ENCODE measurements around the gene MTERF4. TPM values are rescaled to one million over a fixed set of nuclear protein-coding genes. Genes with fewer than 3 reads are reported as not detected.

Gene MTERF4
- total and polyA plus RNA-seq, 2 of the 8 experiments (the other 6 are each of a cell fraction or from before 2014, with no cell fraction given) = 25.9 to 28.5 TPM

GRCh38 chr2:241073166-241074064, 28.7 kb downstream of the MTERF4 start:
- FAIRE-seq = no peak
- Histone ChIP-seq H3K56ac (replicated peaks; ENCODE audit: insufficient read length, low read depth, low read length) (no peak overlapping the region), H3K27ac (ENCODE audit: low read depth, low read length) (no peak overlapping the region), H3K4me3 (ENCODE audit: extremely low read depth in 1 of 4, insufficient read depth in 2 of 4, low read depth in 3 of 4, low read length in 4 of 4) (no peak overlapping the region), H3K23me2 (ENCODE audit: low read depth, low read length) (no peaks in the 10 kb centered on the region), H2BK20ac (ENCODE audit: low read length) (no peak overlapping the region), H3K23ac (ENCODE audit: insufficient read length) (no peak overlapping the region), H2AFZ (ENCODE audit: low read length) (no peak overlapping the region), H4K8ac (ENCODE audit: extremely low read depth, insufficient read depth, low read length) (no peak overlapping the region), H3K4me2 (ENCODE audit: insufficient read depth in 1 of 2, low read depth in 2 of 2, low read length in 2 of 2) (no peak overlapping the region), H3K79me1 (ENCODE audit: low read depth, low read length) (no peaks in the 10 kb centered on the region), H2BK15ac (ENCODE audit: low read length) (no peak overlapping the region), H3K27me3 (replicated peaks in 1 of 4; ENCODE audit: control insufficient read depth in 3 of 4, extremely low read depth in 1 of 4, insufficient read depth in 3 of 4, low read length in 3 of 4) (no peaks in the 10 kb centered on the region), H4K91ac (replicated peaks; ENCODE audit: insufficient read length, low read length) (no peak overlapping the region), H2BK12ac (ENCODE audit: low read depth, low read length) (no peak overlapping the region), H3K36me3 (ENCODE audit: control insufficient read depth in 2 of 4, insufficient read depth in 4 of 4, low read length in 3 of 4) (no peaks in the 10 kb centered on the region), H4K20me1 (replicated peaks in 1 of 2; ENCODE audit: control insufficient read depth in 1 of 2, insufficient read depth in 2 of 2, low read length in 2 of 2) (no peaks in the 10 kb centered on the region), H3K18ac (ENCODE audit: extremely low read depth, low read length) (no peak overlapping the region), H3K4ac (replicated peaks; ENCODE audit: insufficient read length, low read depth, low read length) (no peak overlapping the region), H2BK120ac (replicated peaks; ENCODE audit: low read depth, low read length) (no peak overlapping the region), H3K4me1 (replicated peaks in 1 of 4; ENCODE audit: control insufficient read depth in 3 of 4, insufficient read depth in 4 of 4, low read length in 3 of 4) (no peaks in the 10 kb centered on the region; a peak in 1 of 7 replicates), H3K9ac (replicated peaks in 1 of 4; ENCODE audit: extremely low read depth in 1 of 4, low read depth in 3 of 4, low read length in 3 of 4) (no peak overlapping the region), H4K5ac (ENCODE audit: insufficient read length, low read depth, low read length) (no peak overlapping the region), H3K9me3 (ENCODE audit: insufficient read depth in 2 of 2, low read depth in 1 of 2, low read length in 1 of 2) (no peaks in the 10 kb centered on the region), H2AK5ac (ENCODE audit: low read depth, low read length) (no peak overlapping the region), H3K14ac (ENCODE audit: insufficient read length) (no peak overlapping the region), H2BK5ac (ENCODE audit: low read depth, low read length) (no peak overlapping the region), H3K79me2 (ENCODE audit: control insufficient read depth in 1 of 2, insufficient read depth in 2 of 2, low read length in 2 of 2) (no peaks in the 10 kb centered on the region)
- POLR2A ChIA-PET (ENCODE audit: partially characterized antibody) = interaction anchor here (1.6 kb wide), 1 partner anchor 9 kb away, joined by 6 read pairs; no protein-coding TSS in a partner anchor
- DNase-seq (ENCODE audit: low read depth in 1 of 2, low spot score in 2 of 2) = no peak
- CTCF ChIA-PET (ENCODE audit: partially characterized antibody) = interaction anchor here (0.7 to 1.5 kb wide), 2 partner anchors 90 to 116 kb away, joined by 3 to 5 read pairs; no protein-coding TSS in a partner anchor
- WGBS, 2 experiments (ENCODE audit: extremely low coverage in 1 of 2, insufficient coverage in 1 of 2, insufficient read length in 1 of 2, insufficient replicate concordance in 2 of 2, low coverage in 1 of 2, low lambda C conversion rate in 2 of 2, missing lambda C conversion rate in 1 of 2) = 85% methylated on average over 21 of the region's 25 CpGs; no CpG with 5 or more reads in 1 of the 2 experiments
- TF ChIP-seq POLR2AphosphoS5 (IDR thresholded peaks at IDR 0.05; ENCODE audit: low read depth, low read length) = no peak
- TF ChIP-seq SP2 (IDR thresholded peaks at IDR 0.05; ENCODE audit: low read length) = no peak
- no peak for TF ChIP-seq NANOG (IDR thresholded peaks at IDR 0.05; ENCODE audit: insufficient read depth, low read depth, low read length, poor library complexity, severe bottlenecking)
- no peak for TF ChIP-seq ATF3 (IDR thresholded peaks at IDR 0.05; ENCODE audit: insufficient read depth, low read depth, low read length)
- no peak for TF ChIP-seq CTCF (IDR thresholded peaks at IDR 0.05; ENCODE audit: control extremely low read depth in 1 of 3, insufficient read depth in 1 of 3, low read depth in 1 of 3, low read length in 3 of 3)
- TF ChIP-seq BCL11A (IDR thresholded peaks at IDR 0.05; ENCODE audit: low read depth in 2 of 2, low read length in 2 of 2) = no peak
- TF ChIP-seq KDM4A (IDR thresholded peaks at IDR 0.05; ENCODE audit: low read depth, low read length, severe bottlenecking) = no peak
- no peak for TF ChIP-seq SUZ12 (IDR thresholded peaks at IDR 0.05; ENCODE audit: low read length)

All from H1 (cell line).